GM23338 (cell line): Measurements from ENCODE around the gene MGLL.

ENCODE experiments used
- CREB1 ChIP-seq: fragments of 250-450 bp; sonication (Bioruptor Pico); IDR thresholded peaks from 2 replicates; pipeline ENCODE4 v1.5.0; 2020; ENCODE audit warnings: low read depth, mild to moderate bottlenecking, moderate library complexity
- EZH2 ChIP-seq: fragments of 200-600 bp; sonication (generic); IDR thresholded peaks from one replicate; pipeline ENCODE4 v1.8.0; 2017; ENCODE audit warnings: antibody characterized with exemption, mild to moderate bottlenecking, low read depth; ENCODE audit not compliant: unreplicated experiment
- EZH2phosphoT487 ChIP-seq: fragments of 200-600 bp; sonication (generic); IDR thresholded peaks from one replicate; pipeline ENCODE4 v1.8.1; 2018; ENCODE audit warnings: antibody characterized with exemption; ENCODE audit not compliant: unreplicated experiment
- JUNB ChIP-seq: IDR thresholded peaks from one replicate; pipeline ENCODE4 v1.6.1; 2016; ENCODE audit warnings: antibody characterized with exemption; ENCODE audit not compliant: unreplicated experiment
- NANOG ChIP-seq: IDR thresholded peaks from 2 replicates; pipeline ENCODE4 v1.6.1; 2016; ENCODE audit warnings: antibody characterized with exemption, borderline replicate concordance
- POLR2AphosphoS5 ChIP-seq: IDR thresholded peaks from 2 replicates; pipeline ENCODE4 v1.6.1; 2016; ENCODE audit warnings: antibody characterized with exemption, low read depth
- STAT1 ChIP-seq: IDR thresholded peaks from one replicate; pipeline ENCODE4 v1.6.1; 2016; ENCODE audit warnings: antibody characterized with exemption; ENCODE audit not compliant: unreplicated experiment
- ZNF114 ChIP-seq: fragments of 250-450 bp; sonication (Bioruptor Pico); IDR thresholded peaks from 2 replicates; pipeline ENCODE4 v1.5.0; 2020; ENCODE audit warnings: mild to moderate bottlenecking, moderate library complexity
- TF ChIP-seq, protein P1 (sequence below), 2 experiments: fragments of 200-600 bp in 1 of 2; sonication (generic) in 1 of 2; conservative IDR thresholded peaks; 2 replicates each; pipeline versions ENCODE4 v1.5.1 to v1.6.1; 2016 to 2017; ENCODE audit warnings: antibody characterized with exemption in 2 of 2, low read depth in 2 of 2, mild to moderate bottlenecking in 2 of 2, moderate library complexity in 1 of 2
- TF ChIP-seq, protein P2 (sequence below): IDR thresholded peaks from one replicate; pipeline ENCODE4 v1.6.1; 2018; ENCODE audit warnings: antibody characterized with exemption; ENCODE audit not compliant: unreplicated experiment
- TF ChIP-seq, protein P3 (sequence below): IDR thresholded peaks from 2 replicates; pipeline ENCODE4 v1.6.1; 2016; ENCODE audit warnings: antibody characterized with exemption
- TF ChIP-seq, protein P4 (sequence below): fragments of 250-450 bp; sonication (Bioruptor Pico); IDR thresholded peaks from 2 replicates; pipeline ENCODE4 v1.5.0; 2020; ENCODE audit warnings: mild to moderate bottlenecking, moderate library complexity

DNA sequence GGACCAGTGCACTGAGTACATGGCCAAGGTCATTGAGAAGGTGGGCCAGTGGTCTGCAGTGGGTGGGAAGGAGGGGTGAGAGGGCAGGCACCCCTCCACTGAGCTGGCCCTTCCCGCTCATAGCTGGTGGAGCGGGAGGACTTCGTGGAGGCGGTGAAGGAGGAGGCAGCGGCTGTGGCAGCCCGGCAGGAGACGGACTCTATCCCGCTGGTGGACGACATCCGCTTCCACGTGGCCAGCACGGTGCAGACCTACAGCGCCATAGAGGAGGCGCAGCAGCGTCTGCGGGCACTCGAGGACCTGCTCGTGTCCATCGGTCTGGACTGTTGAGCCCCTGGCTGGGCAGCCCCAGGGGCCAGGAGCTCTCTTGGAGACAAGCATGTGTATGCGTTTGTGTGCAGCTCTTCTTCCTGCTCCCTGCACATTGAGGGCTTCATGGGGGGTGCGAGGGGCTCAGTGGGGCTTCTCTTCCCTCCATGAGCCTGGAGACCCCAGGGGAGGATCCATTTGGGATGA, 142.1 kb downstream of the MGLL start:
- TF ChIP-seq, protein P1, sequence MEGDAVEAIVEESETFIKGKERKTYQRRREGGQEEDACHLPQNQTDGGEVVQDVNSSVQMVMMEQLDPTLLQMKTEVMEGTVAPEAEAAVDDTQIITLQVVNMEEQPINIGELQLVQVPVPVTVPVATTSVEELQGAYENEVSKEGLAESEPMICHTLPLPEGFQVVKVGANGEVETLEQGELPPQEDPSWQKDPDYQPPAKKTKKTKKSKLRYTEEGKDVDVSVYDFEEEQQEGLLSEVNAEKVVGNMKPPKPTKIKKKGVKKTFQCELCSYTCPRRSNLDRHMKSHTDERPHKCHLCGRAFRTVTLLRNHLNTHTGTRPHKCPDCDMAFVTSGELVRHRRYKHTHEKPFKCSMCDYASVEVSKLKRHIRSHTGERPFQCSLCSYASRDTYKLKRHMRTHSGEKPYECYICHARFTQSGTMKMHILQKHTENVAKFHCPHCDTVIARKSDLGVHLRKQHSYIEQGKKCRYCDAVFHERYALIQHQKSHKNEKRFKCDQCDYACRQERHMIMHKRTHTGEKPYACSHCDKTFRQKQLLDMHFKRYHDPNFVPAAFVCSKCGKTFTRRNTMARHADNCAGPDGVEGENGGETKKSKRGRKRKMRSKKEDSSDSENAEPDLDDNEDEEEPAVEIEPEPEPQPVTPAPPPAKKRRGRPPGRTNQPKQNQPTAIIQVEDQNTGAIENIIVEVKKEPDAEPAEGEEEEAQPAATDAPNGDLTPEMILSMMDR (conservative IDR thresholded peaks at IDR 0.05; ENCODE audit: low read depth in 2 of 2): no peak
- no peak for TF ChIP-seq EZH2
- no peak for TF ChIP-seq POLR2AphosphoS5
- TF ChIP-seq, protein P2, sequence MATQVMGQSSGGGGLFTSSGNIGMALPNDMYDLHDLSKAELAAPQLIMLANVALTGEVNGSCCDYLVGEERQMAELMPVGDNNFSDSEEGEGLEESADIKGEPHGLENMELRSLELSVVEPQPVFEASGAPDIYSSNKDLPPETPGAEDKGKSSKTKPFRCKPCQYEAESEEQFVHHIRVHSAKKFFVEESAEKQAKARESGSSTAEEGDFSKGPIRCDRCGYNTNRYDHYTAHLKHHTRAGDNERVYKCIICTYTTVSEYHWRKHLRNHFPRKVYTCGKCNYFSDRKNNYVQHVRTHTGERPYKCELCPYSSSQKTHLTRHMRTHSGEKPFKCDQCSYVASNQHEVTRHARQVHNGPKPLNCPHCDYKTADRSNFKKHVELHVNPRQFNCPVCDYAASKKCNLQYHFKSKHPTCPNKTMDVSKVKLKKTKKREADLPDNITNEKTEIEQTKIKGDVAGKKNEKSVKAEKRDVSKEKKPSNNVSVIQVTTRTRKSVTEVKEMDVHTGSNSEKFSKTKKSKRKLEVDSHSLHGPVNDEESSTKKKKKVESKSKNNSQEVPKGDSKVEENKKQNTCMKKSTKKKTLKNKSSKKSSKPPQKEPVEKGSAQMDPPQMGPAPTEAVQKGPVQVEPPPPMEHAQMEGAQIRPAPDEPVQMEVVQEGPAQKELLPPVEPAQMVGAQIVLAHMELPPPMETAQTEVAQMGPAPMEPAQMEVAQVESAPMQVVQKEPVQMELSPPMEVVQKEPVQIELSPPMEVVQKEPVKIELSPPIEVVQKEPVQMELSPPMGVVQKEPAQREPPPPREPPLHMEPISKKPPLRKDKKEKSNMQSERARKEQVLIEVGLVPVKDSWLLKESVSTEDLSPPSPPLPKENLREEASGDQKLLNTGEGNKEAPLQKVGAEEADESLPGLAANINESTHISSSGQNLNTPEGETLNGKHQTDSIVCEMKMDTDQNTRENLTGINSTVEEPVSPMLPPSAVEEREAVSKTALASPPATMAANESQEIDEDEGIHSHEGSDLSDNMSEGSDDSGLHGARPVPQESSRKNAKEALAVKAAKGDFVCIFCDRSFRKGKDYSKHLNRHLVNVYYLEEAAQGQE: no peak
- TF ChIP-seq EZH2phosphoT487: no peak
- TF ChIP-seq ZNF114 (CRISPR knock-in tag): no peak
- TF ChIP-seq CREB1 (CRISPR knock-in tag): no peak
- TF ChIP-seq, protein P3, sequence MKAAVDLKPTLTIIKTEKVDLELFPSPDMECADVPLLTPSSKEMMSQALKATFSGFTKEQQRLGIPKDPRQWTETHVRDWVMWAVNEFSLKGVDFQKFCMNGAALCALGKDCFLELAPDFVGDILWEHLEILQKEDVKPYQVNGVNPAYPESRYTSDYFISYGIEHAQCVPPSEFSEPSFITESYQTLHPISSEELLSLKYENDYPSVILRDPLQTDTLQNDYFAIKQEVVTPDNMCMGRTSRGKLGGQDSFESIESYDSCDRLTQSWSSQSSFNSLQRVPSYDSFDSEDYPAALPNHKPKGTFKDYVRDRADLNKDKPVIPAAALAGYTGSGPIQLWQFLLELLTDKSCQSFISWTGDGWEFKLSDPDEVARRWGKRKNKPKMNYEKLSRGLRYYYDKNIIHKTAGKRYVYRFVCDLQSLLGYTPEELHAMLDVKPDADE: no peak
- TF ChIP-seq JUNB: no peak
- no peak for TF ChIP-seq STAT1
- TF ChIP-seq NANOG: no peak
- TF ChIP-seq, protein P4, sequence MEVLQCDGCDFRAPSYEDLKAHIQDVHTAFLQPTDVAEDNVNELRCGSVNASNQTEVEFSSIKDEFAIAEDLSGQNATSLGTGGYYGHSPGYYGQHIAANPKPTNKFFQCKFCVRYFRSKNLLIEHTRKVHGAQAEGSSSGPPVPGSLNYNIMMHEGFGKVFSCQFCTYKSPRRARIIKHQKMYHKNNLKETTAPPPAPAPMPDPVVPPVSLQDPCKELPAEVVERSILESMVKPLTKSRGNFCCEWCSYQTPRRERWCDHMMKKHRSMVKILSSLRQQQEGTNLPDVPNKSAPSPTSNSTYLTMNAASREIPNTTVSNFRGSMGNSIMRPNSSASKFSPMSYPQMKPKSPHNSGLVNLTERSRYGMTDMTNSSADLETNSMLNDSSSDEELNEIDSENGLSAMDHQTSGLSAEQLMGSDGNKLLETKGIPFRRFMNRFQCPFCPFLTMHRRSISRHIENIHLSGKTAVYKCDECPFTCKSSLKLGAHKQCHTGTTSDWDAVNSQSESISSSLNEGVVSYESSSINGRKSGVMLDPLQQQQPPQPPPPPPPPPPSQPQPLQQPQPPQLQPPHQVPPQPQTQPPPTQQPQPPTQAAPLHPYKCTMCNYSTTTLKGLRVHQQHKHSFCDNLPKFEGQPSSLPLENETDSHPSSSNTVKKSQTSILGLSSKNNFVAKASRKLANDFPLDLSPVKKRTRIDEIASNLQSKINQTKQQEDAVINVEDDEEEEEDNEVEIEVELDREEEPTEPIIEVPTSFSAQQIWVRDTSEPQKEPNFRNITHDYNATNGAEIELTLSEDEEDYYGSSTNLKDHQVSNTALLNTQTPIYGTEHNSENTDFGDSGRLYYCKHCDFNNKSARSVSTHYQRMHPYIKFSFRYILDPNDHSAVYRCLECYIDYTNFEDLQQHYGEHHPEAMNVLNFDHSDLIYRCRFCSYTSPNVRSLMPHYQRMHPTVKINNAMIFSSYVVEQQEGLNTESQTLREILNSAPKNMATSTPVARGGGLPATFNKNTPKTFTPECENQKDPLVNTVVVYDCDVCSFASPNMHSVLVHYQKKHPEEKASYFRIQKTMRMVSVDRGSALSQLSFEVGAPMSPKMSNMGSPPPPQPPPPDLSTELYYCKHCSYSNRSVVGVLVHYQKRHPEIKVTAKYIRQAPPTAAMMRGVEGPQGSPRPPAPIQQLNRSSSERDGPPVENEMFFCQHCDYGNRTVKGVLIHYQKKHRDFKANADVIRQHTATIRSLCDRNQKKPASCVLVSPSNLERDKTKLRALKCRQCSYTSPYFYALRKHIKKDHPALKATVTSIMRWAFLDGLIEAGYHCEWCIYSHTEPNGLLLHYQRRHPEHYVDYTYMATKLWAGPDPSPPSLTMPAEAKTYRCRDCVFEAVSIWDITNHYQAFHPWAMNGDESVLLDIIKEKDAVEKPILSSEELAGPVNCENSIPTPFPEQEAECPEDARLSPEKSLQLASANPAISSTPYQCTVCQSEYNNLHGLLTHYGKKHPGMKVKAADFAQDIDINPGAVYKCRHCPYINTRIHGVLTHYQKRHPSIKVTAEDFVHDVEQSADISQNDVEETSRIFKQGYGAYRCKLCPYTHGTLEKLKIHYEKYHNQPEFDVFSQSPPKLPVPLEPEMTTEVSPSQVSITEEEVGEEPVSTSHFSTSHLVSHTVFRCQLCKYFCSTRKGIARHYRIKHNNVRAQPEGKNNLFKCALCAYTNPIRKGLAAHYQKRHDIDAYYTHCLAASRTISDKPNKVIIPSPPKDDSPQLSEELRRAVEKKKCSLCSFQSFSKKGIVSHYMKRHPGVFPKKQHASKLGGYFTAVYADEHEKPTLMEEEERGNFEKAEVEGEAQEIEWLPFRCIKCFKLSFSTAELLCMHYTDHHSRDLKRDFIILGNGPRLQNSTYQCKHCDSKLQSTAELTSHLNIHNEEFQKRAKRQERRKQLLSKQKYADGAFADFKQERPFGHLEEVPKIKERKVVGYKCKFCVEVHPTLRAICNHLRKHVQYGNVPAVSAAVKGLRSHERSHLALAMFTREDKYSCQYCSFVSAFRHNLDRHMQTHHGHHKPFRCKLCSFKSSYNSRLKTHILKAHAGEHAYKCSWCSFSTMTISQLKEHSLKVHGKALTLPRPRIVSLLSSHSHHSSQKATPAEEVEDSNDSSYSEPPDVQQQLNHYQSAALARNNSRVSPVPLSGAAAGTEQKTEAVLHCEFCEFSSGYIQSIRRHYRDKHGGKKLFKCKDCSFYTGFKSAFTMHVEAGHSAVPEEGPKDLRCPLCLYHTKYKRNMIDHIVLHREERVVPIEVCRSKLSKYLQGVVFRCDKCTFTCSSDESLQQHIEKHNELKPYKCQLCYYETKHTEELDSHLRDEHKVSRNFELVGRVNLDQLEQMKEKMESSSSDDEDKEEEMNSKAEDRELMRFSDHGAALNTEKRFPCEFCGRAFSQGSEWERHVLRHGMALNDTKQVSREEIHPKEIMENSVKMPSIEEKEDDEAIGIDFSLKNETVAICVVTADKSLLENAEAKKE (CRISPR knock-in tag): no peak
